Omental fat pad (tissue), 4 donors: Measurements from ENCODE around the gene ARHGEF10L. TPM values are rescaled to one million over a fixed set of nuclear protein-coding genes. Genes with fewer than 3 reads are reported as not detected.

Experiments
- ATAC-seq: fragments of 150-250 bp; one replicate; pipeline ENCODE4 v1.9.1; 2016; ENCODE audit warnings: mild to moderate bottlenecking, moderate library complexity; ENCODE audit not compliant: low FRiP score
- DNase-seq: peaks from one replicate; pipeline ENCODE4 v3.0.0-alpha.2; 2019; ENCODE audit warnings: low spot score
- total RNA-seq, 4 donors: library from RNA; depleted of rRNA; stranded (reverse); fragments of >200 nt; gene quantifications; one replicate each; pipeline ENCODE4 v1.1.0, GENCODE V29; 2016
- TF ChIP-seq, protein P1 (sequence below), 3 donors: fragments of 450-650 bp; IDR thresholded peaks; one replicate each; pipeline ENCODE4 v1.5.1; 2016 to 2017; ENCODE audit warnings: antibody characterized with exemption in 3 of 3, mild to moderate bottlenecking in 3 of 3, moderate library complexity in 2 of 3

The ARHGEF10L gene
- total RNA-seq, 4 donors from 2014 or later = 17.3 to 59.0 (median 39.9) TPM

DNA sequence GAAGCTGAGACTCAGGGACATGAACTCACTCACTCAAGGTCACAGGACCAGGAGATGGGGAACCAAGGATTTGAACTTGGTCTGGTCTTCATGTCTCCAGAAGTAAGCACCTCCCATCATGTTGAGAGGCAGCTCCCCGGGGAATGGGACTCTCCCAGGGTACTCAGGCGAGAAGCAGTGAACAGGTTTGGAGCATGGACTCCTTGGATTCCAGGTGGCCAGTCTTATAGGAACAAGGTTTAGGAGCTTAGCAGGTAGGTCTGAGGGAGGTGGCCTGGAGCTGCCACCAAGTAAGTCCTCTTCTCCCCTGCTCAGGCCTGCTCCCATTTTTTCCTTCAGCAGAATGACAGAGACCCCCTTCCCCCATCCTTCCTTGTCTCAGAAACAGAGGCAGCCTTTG lies 14.9 kb upstream of the ARHGEF10L start:
- ATAC-seq = no peak
- no peak for DNase-seq
- TF ChIP-seq, protein P1, sequence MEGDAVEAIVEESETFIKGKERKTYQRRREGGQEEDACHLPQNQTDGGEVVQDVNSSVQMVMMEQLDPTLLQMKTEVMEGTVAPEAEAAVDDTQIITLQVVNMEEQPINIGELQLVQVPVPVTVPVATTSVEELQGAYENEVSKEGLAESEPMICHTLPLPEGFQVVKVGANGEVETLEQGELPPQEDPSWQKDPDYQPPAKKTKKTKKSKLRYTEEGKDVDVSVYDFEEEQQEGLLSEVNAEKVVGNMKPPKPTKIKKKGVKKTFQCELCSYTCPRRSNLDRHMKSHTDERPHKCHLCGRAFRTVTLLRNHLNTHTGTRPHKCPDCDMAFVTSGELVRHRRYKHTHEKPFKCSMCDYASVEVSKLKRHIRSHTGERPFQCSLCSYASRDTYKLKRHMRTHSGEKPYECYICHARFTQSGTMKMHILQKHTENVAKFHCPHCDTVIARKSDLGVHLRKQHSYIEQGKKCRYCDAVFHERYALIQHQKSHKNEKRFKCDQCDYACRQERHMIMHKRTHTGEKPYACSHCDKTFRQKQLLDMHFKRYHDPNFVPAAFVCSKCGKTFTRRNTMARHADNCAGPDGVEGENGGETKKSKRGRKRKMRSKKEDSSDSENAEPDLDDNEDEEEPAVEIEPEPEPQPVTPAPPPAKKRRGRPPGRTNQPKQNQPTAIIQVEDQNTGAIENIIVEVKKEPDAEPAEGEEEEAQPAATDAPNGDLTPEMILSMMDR (IDR thresholded peaks at IDR 0.05) = no peak

DNA sequence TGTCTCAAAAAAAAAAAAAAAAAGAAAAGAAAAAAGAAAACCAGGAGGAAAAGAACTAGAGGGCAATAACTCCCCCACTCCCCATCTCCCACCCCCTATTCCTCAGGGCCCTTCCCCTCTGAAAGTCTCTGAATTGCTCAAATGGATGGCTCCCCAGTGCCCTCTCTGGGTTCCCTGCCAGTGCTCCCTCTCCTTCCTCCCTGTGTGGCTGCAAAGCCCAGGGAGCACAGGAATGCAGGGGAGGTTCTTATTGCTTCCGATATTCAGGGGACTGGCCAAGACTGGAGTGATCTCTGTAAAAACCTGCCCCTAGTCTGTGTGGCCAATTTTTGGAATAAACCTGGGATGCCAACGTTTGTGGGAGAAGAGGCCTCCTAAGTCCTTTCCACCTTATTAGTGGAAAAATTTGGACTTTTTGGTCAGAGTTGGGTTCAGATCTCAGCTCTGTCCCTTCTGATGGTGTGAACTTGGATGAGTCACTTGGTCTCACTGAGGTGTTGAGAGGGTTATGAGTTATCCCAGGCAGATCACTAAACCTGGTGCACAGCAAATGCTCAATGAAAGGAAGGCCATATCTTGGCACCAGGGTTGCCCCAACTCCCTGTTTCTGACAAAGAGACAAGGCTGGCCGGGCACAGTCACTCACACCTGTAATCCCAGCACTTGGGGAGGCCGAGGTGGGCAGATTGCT lies 13.4 kb upstream of the ARHGEF10L start:
- no peak for ATAC-seq

DNA sequence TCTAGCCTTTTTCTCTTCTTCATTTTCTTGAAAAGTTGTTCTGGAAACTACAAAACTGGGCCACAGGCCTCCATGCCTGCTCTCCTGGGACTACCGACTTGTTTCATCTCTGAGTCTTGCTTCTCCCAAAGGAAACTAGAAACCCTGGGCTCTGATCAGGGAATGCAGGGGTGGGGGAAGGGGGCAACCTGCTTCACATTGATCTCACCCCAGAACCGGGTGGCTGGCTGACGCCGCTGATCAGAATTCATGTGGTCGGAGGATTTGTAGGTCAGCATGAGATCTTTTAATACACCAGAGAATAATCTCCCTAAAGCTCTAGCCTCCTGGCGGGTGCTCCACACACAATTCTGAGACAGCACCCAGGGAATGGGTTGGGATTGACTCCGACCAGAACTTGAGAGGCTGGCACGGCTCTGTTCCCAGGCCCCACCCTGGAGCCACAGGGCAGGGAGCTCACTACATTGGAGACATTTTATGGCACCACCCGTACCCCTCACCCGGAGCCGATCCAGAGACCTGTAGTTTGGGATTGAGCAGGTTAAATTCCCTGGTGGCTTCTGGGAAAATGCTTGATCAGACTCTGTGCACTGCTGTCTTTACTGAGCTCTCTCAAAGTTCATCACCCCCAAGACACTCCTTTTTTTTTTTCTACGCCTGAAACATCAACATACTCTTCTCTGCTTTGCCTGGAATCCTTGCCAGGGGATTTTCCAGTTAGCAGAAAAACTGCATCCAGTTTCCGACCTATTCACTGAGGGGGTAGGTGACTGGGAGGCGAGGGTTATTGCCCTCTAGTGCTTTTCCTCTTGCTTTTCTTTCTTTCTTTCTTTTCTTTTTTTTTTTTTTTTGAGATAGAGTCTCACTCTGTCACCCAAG lies 12.2 kb upstream of the ARHGEF10L start:
- TF ChIP-seq, protein P1 (IDR thresholded peaks at IDR 0.05) = no peak
- ATAC-seq (peak; percentile 58), DNase-seq (no peak)

More for the DNA sequence above, 13.4 kb upstream of the ARHGEF10L start:
- TF ChIP-seq, protein P1 (IDR thresholded peaks at IDR 0.05) = no peak
- DNase-seq = no peak

DNA sequence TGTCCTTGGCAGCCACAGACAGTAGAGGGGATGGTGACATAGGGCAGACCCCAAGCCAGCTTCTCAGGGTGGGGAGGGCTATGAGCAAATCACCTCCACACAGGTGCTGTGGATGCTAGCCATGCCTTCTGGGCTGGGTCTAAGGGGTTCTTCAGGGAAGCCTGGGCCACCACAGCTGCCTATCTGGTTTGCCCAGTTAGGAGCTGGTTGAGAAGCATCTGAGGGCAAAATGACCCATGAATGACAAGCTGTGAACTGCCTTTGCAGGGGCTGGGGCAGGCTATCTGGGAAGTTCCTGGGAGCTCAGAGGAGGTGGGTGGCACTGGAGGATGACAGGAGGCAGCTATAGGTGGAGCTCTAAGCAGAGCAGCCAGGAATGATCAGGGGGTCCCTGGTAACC lies 10.1 kb upstream of the ARHGEF10L start:
- ATAC-seq (no peak), DNase-seq (no peak)
- TF ChIP-seq, protein P1 (IDR thresholded peaks at IDR 0.05) = no peak

DNA sequence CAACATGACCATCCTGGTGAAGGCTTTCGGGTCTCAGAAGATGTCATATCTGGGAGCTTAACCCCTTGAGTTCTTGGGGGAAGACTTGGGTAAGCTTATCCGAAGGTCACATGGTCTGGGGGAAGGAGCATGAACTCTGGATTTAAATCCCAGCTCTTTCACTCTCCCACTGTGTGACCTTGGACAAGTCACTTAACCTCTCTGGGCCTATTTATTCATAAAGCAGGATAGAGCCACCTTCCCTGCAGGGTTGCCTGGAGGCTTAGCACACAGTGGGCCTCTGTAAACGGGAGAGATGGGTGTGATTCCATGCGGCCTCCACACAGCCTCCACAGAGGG lies 8.2 kb upstream of the ARHGEF10L start:
- DNase-seq = no peak
- TF ChIP-seq, protein P1 (IDR thresholded peaks at IDR 0.05) = no peak
- no peak for ATAC-seq

DNA sequence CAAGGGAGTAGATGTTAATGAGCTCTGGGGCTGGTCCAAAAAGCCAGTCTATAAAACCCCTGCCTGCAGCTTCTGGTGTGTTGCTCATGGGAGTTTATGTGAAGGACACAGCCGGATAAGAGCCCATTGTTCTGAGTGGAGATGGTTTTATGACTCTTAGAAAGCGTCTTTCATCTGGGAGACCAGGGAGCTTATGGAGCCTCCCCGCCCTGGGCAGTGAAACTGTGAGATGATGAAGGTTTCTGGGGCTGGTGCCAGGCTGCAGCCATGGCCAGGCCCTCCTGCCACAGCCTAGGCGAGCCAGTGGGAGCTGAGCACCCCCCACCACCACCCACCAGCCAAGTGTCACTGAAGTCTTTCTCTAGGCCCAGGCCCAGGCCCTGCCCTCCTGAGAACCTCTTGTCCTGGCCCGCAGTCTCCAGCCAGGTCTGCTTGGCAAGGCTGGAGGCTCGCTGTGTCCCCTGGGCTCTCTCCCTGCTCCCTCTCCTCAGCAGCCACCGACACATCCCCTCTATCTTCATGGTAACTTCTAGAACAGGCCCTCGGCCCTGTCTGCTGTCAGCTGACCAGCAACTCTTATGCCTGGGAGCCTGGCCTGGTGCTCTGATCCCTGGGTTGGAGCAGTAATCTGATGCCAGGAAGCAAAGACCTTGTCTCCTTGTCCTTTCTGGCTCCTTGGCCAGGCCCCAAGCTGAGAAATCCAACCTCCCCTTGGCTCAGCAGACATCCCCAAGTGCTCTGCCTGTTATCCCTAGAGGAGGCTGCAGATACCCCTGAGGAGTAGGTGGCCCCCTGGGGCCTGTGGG lies 7.6 kb upstream of the ARHGEF10L start:
- ATAC-seq (peak; percentile 57), DNase-seq (no peak)
- TF ChIP-seq, protein P1 (IDR thresholded peaks at IDR 0.05) = no peak
